ENCODE results near the gene GARS1.

GARS1 gene

GRCh38 chr7:30674420-30674819, 79.7 kb downstream of the GARS1 start:
- WGBS, result 85% methylated on average over 1 of the region's 1 CpG
- no peaks in the 10 kb centered on the region for H3K4me1 ChIP-seq (ENCODE audit: control insufficient read depth, insufficient read depth, low read depth, low read length)
- H3K14ac ChIP-seq (ENCODE audit: low read length in 2 of 2), result no peak overlapping the region
- no peaks in the 10 kb centered on the region for H3K79me1 ChIP-seq (replicated peaks; ENCODE audit: low read length, poor library complexity, severe bottlenecking)
- peaks cover 63 to 74% of the 10 kb centered on the region in 2 experiments for H3K27me3 ChIP-seq (ENCODE audit: control insufficient read depth in 1 of 2, insufficient read depth in 1 of 2, low read length in 2 of 2)
- H3K27ac ChIP-seq (ENCODE audit: low read length, poor library complexity, severe bottlenecking), result no peak overlapping the region
- H2BK120ac ChIP-seq (ENCODE audit: low read depth, low read length), result no peak overlapping the region
- H3K9ac ChIP-seq (ENCODE audit: low read length), result no peak overlapping the region
- no peak overlapping the region for H3K4me3 ChIP-seq (ENCODE audit: insufficient read depth in 1 of 2, low read depth in 1 of 2, low read length in 2 of 2)
- H3K18ac ChIP-seq (ENCODE audit: low read depth in 1 of 2, low read length in 2 of 2), result no peak overlapping the region
- no peak overlapping the region for H2AK5ac ChIP-seq (ENCODE audit: low read length, severe bottlenecking)
- no peak for DNase-seq
- no peak overlapping the region for H4K91ac ChIP-seq (ENCODE audit: low read length)
- no peak overlapping the region for H3K23ac ChIP-seq (ENCODE audit: low read length in 2 of 2)
- no peaks in the 10 kb centered on the region for H3K36me3 ChIP-seq (ENCODE audit: control insufficient read depth in 1 of 2, insufficient read depth in 2 of 2, low read depth in 1 of 2, low read length in 2 of 2)
- H3K4ac ChIP-seq (ENCODE audit: low read depth in 1 of 2, low read length in 2 of 2), result no peak overlapping the region
- H2AFZ ChIP-seq (ENCODE audit: low read depth, low read length), result no peak overlapping the region
- no peak overlapping the region for H2BK15ac ChIP-seq (ENCODE audit: low read depth, poor library complexity, severe bottlenecking)
- no peak overlapping the region for H2BK12ac ChIP-seq (ENCODE audit: low read length in 2 of 2)
- H3K4me2 ChIP-seq (ENCODE audit: low read length, poor library complexity, severe bottlenecking), result no peak overlapping the region
- no peak overlapping the region for H2BK5ac ChIP-seq (ENCODE audit: low read depth, low read length, poor library complexity, severe bottlenecking)
- H4K8ac ChIP-seq (ENCODE audit: low read length), result no peak overlapping the region
- H3K9me3 ChIP-seq (ENCODE audit: control insufficient read depth, low read length), result no peaks in the 10 kb centered on the region

DNA sequence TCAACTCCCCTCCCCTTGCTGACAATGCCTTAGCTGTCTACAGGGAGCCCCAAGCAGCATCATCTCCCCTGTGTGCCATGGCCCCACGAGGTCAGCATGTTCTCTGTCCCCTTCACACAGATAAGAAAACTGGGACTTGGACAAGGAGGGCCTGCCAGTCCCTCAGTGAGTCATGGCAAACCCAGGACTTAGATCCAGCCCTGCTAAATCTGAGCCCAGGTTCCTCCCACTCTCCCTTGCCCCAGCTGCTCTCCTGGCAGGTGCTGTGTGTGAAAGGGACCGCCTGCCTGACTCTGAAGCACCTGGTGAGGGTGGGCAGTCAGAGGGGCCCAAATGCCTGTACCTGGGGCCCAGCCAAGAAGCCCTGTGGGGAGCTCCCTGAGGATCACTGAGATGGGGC, 80.2 kb downstream of the GARS1 start:
- Histone ChIP-seq H3K9ac (ENCODE audit: low read length) (no peak overlapping the region), H2BK15ac (ENCODE audit: low read depth, poor library complexity, severe bottlenecking) (no peak overlapping the region), H3K9me3 (ENCODE audit: control insufficient read depth, low read length) (no peaks in the 10 kb centered on the region), H2BK5ac (ENCODE audit: low read depth, low read length, poor library complexity, severe bottlenecking) (no peak overlapping the region), H3K4me1 (ENCODE audit: control insufficient read depth, insufficient read depth, low read depth, low read length) (peaks cover 2% of the 10 kb centered on the region), H3K36me3 (ENCODE audit: control insufficient read depth in 1 of 2, insufficient read depth in 2 of 2, low read depth in 1 of 2, low read length in 2 of 2) (no peaks in the 10 kb centered on the region), H2BK12ac (ENCODE audit: low read length in 2 of 2) (no peak overlapping the region), H4K8ac (ENCODE audit: low read length) (no peak overlapping the region), H2BK120ac (ENCODE audit: low read depth, low read length) (no peak overlapping the region), H2AFZ (ENCODE audit: low read depth, low read length) (no peak overlapping the region), H3K18ac (ENCODE audit: low read depth in 1 of 2, low read length in 2 of 2) (no peak overlapping the region), H3K27me3 (ENCODE audit: control insufficient read depth in 1 of 2, insufficient read depth in 1 of 2, low read length in 2 of 2) (peaks cover 64 to 74% of the 10 kb centered on the region in 2 experiments), H3K27ac (ENCODE audit: low read length, poor library complexity, severe bottlenecking) (no peak overlapping the region), H4K91ac (ENCODE audit: low read length) (no peak overlapping the region), H3K14ac (ENCODE audit: low read length in 2 of 2) (no peak overlapping the region), H3K23ac (ENCODE audit: low read length in 2 of 2) (no peak overlapping the region), H2AK5ac (ENCODE audit: low read length, severe bottlenecking) (no peak overlapping the region), H3K4ac (ENCODE audit: low read depth in 1 of 2, low read length in 2 of 2) (no peak overlapping the region), H3K79me1 (replicated peaks; ENCODE audit: low read length, poor library complexity, severe bottlenecking) (no peaks in the 10 kb centered on the region), H3K4me3 (ENCODE audit: insufficient read depth in 1 of 2, low read depth in 1 of 2, low read length in 2 of 2) (no peak overlapping the region), H3K4me2 (ENCODE audit: low read length, poor library complexity, severe bottlenecking) (no peak overlapping the region)
- DNase-seq, result no peak
- WGBS, result 53% methylated on average over 2 of the region's 2 CpGs

DNA sequence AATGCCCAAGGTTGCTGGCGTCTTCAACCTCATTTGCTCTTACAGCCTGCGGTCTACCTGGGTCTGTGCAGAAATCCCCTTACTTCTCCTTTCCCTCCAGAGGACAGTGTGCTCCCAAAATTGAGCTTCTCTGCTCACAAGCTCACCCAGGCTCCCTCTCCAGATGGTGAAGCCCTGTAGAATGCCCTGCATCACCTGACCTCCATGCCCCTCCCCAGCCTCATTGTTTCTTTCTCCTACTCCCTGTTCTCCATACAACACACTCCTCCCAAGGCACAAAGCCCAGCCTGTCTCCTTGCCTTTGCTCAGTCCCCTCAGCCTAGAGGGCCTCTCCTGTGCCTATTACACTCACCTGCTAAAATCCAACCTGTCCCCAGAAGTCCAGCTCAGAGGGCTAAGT, 84.1 kb downstream of the GARS1 start:
- Histone ChIP-seq H2AK5ac (ENCODE audit: low read length, severe bottlenecking) (no peak overlapping the region), H4K8ac (ENCODE audit: low read length) (no peak overlapping the region), H3K14ac (ENCODE audit: low read length in 2 of 2) (no peak overlapping the region), H3K4me1 (ENCODE audit: control insufficient read depth, insufficient read depth, low read depth, low read length) (peaks cover 14% of the 10 kb centered on the region), H2BK5ac (ENCODE audit: low read depth, low read length, poor library complexity, severe bottlenecking) (no peak overlapping the region), H2BK120ac (ENCODE audit: low read depth, low read length) (no peak overlapping the region), H2BK15ac (ENCODE audit: low read depth, poor library complexity, severe bottlenecking) (no peak overlapping the region), H2BK12ac (ENCODE audit: low read length in 2 of 2) (no peak overlapping the region), H3K27ac (ENCODE audit: low read length, poor library complexity, severe bottlenecking) (no peak overlapping the region), H3K36me3 (ENCODE audit: control insufficient read depth in 1 of 2, insufficient read depth in 2 of 2, low read depth in 1 of 2, low read length in 2 of 2) (no peaks in the 10 kb centered on the region), H3K18ac (ENCODE audit: low read depth in 1 of 2, low read length in 2 of 2) (no peak overlapping the region), H3K9ac (ENCODE audit: low read length) (no peak overlapping the region), H3K27me3 (ENCODE audit: control insufficient read depth in 1 of 2, insufficient read depth in 1 of 2, low read length in 2 of 2) (peaks cover 95 to 100% of the 10 kb centered on the region in 2 experiments), H3K4ac (ENCODE audit: low read depth in 1 of 2, low read length in 2 of 2) (no peak overlapping the region), H3K4me2 (ENCODE audit: low read length, poor library complexity, severe bottlenecking) (no peak overlapping the region), H3K79me1 (replicated peaks; ENCODE audit: low read length, poor library complexity, severe bottlenecking) (no peaks in the 10 kb centered on the region), H2AFZ (ENCODE audit: low read depth, low read length) (no peak overlapping the region), H3K4me3 (ENCODE audit: insufficient read depth in 1 of 2, low read depth in 1 of 2, low read length in 2 of 2) (no peak overlapping the region), H4K91ac (ENCODE audit: low read length) (no peak overlapping the region), H3K9me3 (ENCODE audit: control insufficient read depth, low read length) (no peaks in the 10 kb centered on the region), H3K23ac (ENCODE audit: low read length in 2 of 2) (no peak overlapping the region)
- DNase-seq, result no peak
- 98% methylated on average over 2 of the region's 2 CpGs for WGBS

DNA sequence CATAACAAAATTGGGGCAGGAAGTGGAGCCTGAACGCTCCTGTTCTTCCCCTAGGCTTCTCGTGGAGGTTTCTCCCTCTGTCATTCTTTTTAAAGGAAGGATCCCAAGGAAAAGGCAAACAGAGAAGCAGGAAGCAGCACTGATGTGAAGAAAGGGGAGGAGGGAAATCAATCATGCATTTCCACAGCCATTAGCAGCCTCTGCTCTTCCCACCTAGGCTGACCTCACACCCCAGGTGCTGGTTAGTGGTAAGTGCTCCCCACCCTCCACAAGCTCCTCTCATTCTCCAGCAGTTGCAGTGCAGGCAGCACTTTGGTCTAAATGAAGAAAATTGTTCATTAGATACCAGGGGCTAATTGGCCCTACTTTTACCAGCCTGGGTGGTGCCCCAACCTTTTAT, 85.0 kb downstream of the GARS1 start:
- Histone ChIP-seq H2BK5ac (ENCODE audit: low read depth, low read length, poor library complexity, severe bottlenecking) (no peak overlapping the region), H4K8ac (ENCODE audit: low read length) (no peak overlapping the region), H2AFZ (ENCODE audit: low read depth, low read length) (no peak overlapping the region), H3K27ac (ENCODE audit: low read length, poor library complexity, severe bottlenecking) (no peak overlapping the region), H3K9me3 (ENCODE audit: control insufficient read depth, low read length) (no peaks in the 10 kb centered on the region), H3K4me3 (ENCODE audit: insufficient read depth in 1 of 2, low read depth in 1 of 2, low read length in 2 of 2) (no peak overlapping the region), H4K91ac (ENCODE audit: low read length) (no peak overlapping the region), H2BK120ac (ENCODE audit: low read depth, low read length) (no peak overlapping the region), H2BK12ac (ENCODE audit: low read length in 2 of 2) (no peak overlapping the region), H3K4me2 (ENCODE audit: low read length, poor library complexity, severe bottlenecking) (no peak overlapping the region), H3K18ac (ENCODE audit: low read depth in 1 of 2, low read length in 2 of 2) (no peak overlapping the region), H2AK5ac (ENCODE audit: low read length, severe bottlenecking) (no peak overlapping the region), H3K4ac (ENCODE audit: low read depth in 1 of 2, low read length in 2 of 2) (no peak overlapping the region), H3K9ac (ENCODE audit: low read length) (no peak overlapping the region), H3K23ac (ENCODE audit: low read length in 2 of 2) (no peak overlapping the region), H3K4me1 (ENCODE audit: control insufficient read depth, insufficient read depth, low read depth, low read length) (peaks cover 14% of the 10 kb centered on the region), H3K79me1 (replicated peaks; ENCODE audit: low read length, poor library complexity, severe bottlenecking) (no peaks in the 10 kb centered on the region), H3K36me3 (ENCODE audit: control insufficient read depth in 1 of 2, insufficient read depth in 2 of 2, low read depth in 1 of 2, low read length in 2 of 2) (no peaks in the 10 kb centered on the region), H2BK15ac (ENCODE audit: low read depth, poor library complexity, severe bottlenecking) (no peak overlapping the region), H3K14ac (ENCODE audit: low read length in 2 of 2) (no peak overlapping the region), H3K27me3 (ENCODE audit: control insufficient read depth in 1 of 2, insufficient read depth in 1 of 2, low read length in 2 of 2) (peaks cover 94 to 100% of the 10 kb centered on the region in 2 experiments)
- no peak for DNase-seq
- 7% methylated on average over 2 of the region's 2 CpGs for WGBS
